Activated CD4-positive, alpha-beta T cell treated with anti-CD3 and anti-CD28 coated beads, Interleukin-10, Interleukin-2, amounts not matched to agents 100 ng/mL and 50 ng/mL, durations not matched to agents 16 hours and 8 hours (primary cell): ENCODE measurements around the gene CREB1.

Experiments used
- DNase-seq: peaks from one replicate; pipeline ENCODE4 v3.0.0-alpha.2; 2020

The CREB1 gene

DNA sequence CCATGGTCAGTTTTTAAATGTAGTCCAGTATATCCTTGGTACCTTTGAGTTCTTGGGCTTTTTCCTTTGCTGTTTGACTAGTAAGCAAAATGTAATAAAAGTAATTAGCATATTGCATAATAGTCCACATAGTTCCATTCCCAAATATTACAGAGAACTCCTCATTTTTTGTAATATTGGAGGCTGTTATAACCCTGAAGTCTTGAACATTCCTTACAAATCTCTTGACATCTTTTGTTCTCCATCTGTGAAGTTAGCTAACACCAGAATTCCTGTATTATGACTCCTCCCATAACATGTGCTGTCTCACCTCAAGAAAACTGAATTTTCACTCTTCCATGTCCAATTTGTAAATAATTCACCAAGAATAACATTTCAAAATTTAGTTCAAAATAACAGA is 17.1 kb downstream of the CREB1 start:
- DNase-seq: no peak

DNA sequence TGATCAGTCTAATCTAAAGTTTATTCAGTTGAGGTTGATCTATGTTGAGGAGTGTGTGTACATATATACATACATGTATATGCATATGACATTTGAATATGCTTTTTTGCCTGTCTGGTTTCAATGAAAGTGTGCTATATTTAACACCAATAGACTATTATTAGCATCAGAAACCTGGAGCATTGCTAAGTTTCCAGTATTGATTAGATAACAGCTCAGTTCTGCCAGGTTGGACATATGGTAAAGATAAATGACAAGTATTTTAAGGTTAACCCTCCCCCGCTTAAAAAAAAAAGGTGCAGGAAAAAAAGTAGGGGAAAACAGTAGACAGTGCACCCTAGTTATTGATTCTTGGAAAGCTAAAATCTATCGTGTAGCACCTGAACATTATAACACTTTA is 19.4 kb downstream of the CREB1 start:
- DNase-seq: no peak

DNA sequence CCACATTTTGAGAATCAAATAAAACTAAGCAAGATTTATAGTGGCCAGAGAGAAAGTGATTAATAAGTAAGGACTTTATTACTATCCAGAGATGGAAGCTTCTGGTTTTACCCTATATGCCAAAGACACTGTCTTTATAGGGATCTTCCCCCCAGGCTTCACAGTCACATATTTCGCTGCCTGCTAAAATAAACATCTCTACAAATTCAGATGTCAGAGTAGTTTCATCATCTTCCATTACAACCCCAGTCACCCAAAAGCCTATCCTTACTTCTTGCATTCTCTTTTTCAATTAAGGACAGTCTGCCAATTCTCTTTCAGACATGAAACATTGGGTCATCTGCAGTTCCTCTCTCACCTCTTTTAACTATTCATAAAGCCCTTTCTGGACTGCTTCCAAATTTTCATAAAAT is 28.3 kb downstream of the CREB1 start:
- no peak for DNase-seq

DNA sequence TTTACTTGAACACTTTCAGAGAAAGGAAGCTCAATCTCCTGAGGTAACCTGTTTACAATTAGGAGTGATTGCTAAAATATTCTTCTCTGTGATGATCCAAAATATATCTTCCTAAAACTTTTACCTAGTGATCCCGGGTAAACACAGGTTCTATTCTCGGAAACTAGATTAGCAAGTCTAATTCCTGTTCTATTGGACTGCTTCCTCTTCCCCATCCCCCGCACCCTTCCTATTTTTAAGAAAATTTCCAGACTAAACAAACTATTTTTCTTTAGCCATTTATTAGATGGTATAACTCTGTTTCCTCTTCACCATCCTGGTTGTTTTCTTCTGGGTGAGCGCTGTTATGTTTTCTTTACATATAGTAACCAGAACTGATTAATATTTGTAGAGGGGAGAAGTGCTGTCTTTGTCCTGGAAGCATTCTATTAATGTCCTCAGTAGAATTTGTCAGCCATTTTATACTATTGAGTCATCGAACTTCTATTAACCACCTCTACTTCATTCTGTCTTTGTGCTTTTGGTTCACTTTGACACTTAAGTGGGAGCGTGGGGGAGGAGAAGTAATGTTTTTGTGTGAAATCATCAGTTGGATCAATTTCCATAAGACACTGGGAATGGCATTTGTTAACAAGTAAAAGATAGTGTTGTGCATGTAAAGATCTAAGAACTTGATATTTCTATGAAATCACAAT is 31.8 kb downstream of the CREB1 start:
- DNase-seq: no peak

DNA sequence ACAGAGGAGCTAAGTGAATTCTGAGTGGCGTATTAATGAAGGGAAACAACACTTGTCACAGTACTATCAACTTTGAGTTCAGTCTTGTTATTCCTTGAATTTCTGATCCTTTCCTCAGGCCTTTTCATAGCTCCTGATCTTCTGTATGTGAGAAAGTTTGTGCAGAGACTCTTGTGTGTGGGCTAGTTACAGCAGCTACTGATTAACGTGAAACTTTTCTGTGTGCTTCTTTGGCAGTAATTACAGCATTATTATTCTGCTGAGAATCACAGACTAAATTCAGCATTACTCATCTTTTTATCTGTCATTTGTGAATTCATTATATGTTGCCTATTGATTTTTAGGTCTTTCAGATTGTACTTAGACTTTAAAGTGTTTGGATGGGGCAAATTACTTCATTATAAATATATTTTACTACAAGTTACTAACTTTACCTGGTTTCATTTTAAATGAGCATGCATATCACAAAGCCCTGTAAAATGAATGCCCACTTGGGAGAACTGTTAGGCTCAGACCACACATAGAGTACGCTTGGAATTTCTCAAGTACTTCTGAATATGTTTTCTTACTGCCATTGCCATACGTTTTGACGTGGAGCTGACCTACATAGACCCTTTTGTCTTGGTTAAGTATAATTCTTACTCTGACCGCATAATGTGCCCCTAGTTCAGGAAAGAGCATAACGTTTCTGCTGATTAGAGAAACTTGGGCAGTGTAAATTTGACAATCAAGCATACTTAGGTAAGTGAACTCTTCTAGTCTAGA is 36.2 kb downstream of the CREB1 start:
- DNase-seq: no peak

DNA sequence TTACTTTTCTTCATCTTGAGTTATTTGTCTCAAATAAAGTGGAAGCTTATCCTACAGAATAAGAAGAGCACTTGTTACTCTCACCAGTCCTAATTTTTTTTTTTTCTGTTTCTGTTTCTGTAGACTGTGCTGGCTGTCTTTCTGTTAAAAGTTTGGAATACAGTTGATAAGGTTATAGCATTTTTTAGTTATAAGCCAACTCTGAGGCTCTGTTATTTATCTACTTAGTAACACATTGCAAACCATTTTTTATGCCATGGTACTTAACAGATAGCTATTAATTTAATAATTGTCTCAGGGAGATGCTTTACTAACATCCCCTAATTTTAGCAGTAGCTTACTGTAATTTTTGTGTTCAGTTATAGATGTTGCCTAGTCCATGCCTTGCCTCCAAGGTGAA is 37.9 kb downstream of the CREB1 start:
- no peak for DNase-seq

DNA sequence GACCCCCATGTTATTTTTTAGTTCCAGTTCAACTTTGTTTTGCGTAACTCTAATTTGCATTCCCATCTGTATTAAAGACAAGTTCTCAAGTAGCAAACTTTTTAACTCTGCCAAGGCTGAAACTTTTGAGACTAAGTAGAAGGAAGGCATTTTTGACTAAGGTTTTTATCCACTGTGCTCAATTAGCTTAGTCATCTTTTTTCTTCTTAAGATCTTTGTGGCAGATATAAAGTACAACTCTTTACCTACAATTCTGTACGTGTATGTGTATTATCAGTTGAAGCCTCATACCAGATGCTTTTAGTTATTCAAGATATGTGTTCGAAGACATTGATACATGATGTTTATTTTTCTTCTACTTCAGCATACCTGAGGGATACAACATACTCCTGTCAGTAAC is 41.6 kb downstream of the CREB1 start:
- DNase-seq: no peak

DNA sequence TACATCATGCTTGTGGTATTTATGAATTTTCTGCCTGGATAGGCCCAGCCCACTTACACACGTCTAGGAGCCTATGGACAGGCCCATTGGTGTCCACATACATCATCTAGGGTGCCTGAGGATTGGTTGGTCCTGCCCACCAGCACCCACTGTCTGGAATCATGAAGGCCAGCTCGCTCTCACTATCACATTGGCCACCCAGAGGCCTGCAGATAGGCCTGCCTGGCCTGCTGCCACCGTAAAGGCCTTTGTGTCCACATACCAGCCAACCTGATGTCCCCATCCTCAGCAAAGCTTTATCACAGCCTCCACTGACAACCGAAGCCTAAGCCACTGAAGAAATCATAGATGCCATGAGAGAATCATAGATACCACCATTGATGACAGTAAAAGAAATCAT is 55.2 kb downstream of the CREB1 start:
- DNase-seq: no peak

DNA sequence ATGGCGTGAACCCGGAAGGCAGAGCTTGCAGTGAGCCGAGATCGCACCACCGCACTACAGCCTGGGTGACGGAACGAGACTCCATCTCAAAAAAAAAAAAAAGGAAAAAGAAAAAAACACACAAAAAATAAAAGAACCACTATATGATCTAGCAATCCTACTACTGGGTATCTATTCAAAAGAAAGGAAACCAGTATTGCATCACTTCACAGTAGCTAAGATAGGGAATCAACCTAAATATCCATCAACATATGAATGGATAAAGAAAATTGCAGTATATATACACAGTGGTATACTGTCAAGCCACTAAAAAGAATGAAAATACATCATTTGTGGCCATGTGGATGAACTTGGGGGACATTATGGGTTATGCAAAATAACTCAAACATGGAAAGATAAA is 57.5 kb downstream of the CREB1 start:
- DNase-seq: no peak

DNA sequence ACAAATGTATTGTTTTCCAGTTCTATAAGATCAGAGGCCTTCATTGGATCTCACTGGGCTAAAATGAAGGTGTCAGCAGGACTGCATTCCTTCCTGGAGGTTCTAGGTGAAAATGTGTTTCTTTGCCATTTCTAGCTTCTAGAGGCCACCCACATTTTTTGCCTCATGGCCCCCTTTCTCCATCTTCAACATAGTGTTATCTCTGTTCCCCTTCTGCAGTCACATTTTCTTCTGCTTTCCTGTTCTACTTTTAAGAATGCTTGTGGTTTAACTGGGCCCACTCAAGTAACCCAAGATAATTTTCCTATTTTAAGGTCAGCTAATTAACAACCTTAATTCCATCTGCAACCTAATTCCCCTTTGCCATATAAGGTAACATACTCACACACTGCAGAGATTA is 59.4 kb downstream of the CREB1 start:
- no peak for DNase-seq

DNA sequence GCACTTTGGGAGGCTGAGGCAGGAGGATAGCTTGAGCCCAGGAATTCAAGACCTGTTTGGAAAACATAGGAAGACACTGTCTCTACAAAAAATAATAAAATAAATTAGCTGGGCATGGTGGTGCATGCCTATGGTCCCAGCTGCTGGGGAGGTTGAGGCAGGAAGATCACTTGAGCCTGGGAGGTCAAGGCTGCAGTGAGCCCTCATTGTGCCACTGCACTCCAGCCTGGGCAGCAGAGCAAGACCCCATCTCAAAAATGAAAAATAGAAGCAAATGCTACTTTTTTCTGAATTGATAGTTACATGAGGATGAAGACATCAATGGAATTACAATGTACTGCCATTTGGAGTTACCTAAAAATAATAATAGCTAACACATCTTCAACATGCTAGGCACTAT is 63.5 kb downstream of the CREB1 start:
- DNase-seq: no peak

DNA sequence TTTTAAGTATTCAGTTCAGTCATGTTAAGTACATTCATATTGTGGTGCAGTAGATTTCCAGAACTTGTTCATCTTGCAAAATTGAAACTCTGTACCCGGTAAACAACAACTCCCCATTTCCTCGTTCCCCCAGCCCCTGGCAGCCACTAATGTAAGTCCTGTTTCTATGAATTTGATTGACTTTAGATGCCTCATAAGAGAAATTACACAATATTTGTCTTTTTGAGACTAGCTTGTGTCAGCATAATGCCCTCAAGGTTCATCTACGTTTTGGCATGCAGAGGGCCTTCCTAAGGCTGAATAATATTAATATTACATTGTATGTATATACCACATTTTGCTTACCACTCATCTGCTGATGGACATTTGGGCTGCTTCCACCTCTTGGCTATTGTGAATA is 64.5 kb downstream of the CREB1 start:
- peak; percentile 22 for DNase-seq

DNA sequence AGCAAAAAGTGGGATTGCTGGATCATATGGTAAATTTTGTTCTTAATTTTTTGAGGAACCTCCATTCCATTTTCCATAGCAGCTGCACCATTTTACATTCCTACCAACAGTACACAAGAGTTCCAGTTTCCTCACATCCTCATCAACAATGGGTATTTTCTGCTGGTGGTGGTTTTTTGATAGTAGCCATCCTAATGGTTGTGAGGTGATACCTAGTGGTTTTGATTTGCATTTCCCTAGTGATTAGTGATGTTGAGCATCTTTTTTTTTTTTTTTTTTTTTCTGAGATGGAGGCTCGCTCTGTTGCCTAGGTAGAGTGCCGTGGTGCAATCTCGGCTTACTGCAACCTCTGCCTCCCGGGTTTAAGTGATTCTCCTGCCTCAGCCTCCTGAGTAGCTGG is 65.0 kb downstream of the CREB1 start:
- DNase-seq: no peak

DNA sequence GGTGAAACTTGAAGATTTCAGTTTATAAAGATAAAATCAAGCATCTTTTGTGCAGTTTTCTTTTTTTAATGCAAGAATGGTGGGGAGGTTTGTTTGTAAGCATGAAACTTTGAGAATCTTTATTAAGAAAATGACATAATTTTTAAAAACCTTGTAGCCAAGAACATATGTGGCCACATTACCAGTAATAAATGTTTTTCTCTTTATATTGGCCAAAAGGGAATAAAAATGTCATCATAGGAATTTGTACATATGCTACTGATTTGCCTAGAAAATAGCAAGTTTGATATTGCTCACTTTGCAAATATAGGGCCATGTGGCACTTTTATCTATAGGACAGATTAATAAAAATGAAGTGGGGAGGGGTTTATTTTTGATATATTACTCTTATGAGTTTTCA is 69.9 kb downstream of the CREB1 start:
- no peak for DNase-seq

DNA sequence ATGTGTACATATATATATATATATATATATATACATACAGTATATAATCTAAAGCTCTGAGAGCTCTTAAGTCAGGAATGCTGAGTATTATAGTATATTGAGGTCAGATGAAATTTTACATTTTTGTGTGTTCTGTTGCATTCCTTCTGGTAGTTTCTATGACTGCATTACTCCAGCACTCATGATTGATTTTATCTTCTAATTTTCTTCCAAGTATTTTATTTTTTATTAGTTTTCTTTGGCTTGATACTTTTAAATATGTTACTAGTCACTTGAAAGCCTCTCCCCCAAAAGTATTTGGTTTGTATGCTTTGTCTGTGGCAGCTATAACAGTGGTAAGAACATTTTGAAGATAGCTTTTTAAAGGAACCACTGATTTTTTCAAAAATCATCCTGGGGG is 70.5 kb downstream of the CREB1 start:
- DNase-seq: no peak

DNA sequence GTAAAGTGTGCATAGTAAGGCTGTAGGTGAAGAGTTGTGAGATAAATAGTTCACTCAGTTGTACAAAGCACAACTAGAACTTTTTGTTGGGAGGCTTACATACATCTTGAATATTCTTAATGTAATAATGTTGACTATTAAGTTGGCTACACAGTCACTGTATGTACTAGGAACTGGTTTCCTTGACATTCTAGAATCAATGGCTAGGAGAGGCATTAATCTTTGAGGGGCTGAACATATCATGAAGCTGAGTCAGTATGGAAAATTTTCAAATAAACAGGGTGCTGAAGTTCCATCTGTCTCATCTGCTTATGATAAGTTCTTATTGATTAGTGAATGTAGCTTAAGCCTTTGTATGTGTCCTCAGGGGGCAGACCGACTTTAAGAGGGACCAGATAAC is 72.0 kb downstream of the CREB1 start:
- DNase-seq: no peak

DNA sequence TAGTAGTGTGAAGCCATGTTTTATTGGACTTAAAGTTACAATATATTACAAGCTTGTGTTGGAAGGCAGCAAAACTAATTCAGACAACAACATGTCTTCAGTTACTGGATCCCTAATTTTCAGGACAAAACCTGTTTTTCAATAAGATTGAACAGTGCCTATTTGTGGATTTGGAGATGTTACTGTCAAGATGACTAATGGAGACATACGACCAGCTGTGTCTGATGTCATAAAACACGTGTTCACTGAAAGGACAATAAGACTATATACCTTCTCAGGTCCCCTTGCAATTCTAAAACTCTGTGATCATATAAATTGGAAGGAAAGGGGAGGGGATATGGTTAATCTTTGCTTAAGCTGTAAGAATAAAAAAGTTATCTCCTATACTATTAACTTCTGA is 73.7 kb downstream of the CREB1 start:
- no peak for DNase-seq

DNA sequence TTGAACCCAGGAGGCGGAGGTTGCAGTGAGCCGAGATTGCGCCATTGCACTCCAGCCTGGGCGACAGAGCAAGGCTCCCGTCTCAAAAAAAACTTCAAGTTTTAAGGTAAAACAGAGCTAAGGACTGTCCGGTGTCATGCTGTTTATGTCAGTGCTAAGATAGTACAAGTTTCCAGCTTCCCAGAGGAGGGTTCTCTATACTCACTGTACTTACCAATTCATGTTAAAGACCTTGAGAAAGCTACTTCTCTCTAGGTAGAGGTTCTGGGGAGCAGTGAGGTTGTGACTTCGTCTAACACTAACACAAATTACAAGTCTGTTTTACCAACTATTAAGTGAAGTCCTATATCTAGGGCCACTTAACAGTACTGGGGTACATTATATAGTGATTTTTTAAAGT is 76.6 kb downstream of the CREB1 start:
- DNase-seq: no peak

DNA sequence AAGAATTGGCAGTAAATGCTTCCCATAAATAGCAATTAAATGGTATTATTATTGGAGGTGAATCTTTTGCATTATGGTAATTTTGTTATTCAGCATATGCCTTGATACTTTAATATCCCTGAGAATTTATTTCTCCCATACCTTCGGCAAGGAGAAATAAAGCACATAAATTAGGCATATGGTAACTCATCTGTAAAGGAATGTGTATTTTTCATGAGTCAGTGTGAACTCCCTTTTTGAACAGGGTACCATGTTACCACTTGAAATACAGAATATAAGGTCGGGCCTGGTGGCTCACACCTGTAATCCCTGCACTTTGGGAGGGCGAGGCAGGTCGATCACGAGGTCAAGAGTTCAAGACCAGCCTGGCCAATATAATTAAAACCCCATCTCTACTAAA is 77.1 kb downstream of the CREB1 start:
- no peak for DNase-seq

DNA sequence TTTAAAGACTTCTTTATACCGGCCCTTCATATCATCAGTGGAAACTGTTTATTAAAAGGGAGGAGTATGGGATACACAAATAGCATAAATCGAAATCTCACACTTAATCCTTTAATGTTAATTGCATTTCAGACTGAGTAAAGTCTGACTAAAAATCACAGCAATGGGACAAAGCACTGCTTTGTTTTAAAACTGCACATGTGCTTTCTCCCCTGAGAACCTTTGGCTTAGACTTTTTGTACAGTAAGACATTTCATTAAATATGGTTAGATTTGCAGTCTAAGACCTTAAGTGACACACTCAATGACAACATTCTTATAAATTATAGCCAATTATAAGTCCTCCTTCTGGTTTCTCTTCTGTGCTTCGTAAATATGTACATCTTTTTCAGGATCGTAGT is 83.0 kb downstream of the CREB1 start:
- DNase-seq: no peak

DNA sequence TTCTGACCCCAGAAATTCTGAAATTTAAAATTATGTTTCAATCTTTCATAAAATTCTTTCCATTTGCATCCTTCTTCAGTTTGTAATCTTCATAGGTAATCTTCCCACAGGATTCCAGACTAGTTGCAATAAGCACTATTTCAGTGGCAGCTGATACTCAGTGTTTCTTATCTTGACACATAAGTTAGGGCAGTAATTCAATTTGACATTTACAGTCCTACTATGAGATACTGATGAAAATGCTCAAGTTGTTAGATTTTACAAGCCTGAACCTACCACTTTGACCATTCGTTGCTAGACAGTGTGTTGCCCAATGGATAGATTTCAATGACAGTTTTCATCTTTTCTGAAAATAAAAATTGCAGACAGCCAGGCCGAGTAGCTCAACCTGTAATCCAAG is 85.1 kb downstream of the CREB1 start:
- DNase-seq: no peak

DNA sequence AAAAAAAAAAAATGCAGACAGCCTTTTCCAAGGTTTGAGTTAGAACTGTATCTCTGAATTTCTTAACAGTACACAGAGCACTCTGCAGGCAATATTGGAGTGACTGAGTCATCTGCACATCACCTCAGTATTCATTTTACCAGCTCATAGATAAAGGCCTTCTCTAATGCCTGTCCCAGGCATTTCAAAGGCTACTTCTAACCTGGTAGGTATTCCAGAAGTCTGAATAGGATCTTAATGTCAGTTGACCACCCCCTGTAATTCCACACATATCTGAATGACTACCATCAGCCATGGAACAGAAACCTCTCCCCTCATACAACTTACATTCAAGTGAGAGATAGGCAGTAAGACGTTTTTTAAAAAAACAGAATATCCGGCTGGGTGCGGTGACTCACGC is 86.4 kb downstream of the CREB1 start:
- DNase-seq: no peak

DNA sequence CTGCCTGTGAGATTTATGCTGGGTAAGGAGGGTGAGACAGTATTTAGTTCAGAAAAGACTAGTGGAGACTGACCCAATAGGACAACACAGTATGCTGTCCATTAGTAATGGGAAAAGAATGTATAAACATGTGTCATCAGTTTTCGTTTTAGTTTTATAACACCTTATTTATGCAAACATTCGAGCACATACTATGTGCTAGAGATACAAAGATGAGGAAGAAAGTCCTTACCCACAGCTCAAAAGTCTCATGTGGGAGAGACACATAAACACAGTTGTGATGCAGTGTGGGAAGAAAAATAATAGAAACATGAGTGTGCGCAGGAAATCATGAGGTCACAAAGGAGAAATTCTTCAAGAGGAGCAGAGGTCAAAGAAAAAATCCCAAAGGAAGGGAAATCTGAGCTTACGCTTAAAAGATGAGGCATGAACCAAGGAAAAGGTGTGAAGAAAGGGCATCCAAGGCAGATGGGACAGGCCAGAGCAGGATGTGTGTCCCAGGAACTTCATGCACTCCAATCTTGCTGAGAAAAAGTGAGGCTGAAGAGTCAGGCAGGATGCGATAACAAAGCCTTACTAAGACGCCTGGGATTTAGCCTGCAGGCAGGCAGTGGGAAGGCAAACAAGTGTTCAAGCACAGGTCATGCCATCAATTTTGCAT is 87.4 kb downstream of the CREB1 start:
- no peak for DNase-seq

DNA sequence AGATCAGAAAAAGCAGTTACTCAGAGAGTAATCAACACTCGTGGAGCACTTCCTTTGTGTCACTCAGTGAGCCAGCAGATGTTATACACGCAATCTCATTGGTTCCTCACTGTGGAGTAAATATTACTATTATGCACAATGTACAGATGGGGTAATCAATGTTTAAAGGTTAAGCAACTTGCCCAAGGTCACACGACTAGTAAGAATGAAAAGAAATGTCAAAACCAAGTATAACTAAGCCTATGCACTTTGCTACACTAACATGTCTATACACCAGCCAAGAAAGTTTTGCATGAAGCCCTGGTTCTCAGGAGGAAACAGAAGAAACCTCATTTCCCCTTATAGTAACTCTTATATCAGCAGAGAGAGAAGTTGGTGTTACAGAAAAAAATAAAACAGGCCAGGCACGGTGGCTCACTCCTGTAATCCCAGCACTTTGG is 90.0 kb downstream of the CREB1 start:
- peak; percentile 26 for DNase-seq
